HepG2 (cell line): Measurements from ENCODE around the gene PRR20C. TPM values are rescaled to one million over a fixed set of nuclear protein-coding genes. Genes with fewer than 3 reads are reported as not detected.
"Not testable (repeated sequence)": the region's sequence is repeated elsewhere in the genome, so short reads cannot be mapped to it uniquely, and the experiment has no call there.

Experiments
- ATAC-seq: fragments of 200-7000 bp; cut with Tn5 transposase; 3 replicates; pipeline ENCODE4 v1.9.1; 2020; ENCODE audit warnings: mild to moderate bottlenecking, moderate library complexity
- BruUV-seq: library from RNA; stranded (reverse); fragments of 400-500 nt; replicated peaks from 2 replicates; lab custom pipeline; 2021; lab: Mats Ljungman, UMichigan
- CTCF ChIA-PET: fragments of 300-600 bp; formaldehyde crosslinking; extraction: SDS; loops from one replicate; lab custom pipeline; 2021; ENCODE audit warnings: low total read pairs, inconsistent platforms, low intra/inter-chr PET ratio; lab: Yijun Ruan, JAX
- POLR2A ChIA-PET: fragments of 350-600 bp; sonication (Branson Sonifier 250); formaldehyde crosslinking; loops from one replicate; lab custom pipeline; 2020; ENCODE audit warnings: antibody characterized with exemption, inconsistent platforms; lab: Yijun Ruan, JAX
- DNase-seq: peaks from one replicate; pipeline ENCODE4 v3.0.0-alpha.2; 2015; ENCODE audit warnings: low spot score
- FAIRE-seq: peaks from 3 replicates; lab custom pipeline; 2011; peaks lifted over from hg19 to GRCh38; lab: Jason Lieb, UNC
- H2AFZ ChIP-seq: one replicate; pipeline ENCODE4 v1.6.1; 2011; ENCODE audit warnings: low read length, inconsistent platforms
- H3K27ac ChIP-seq: fragments of 300-600 bp; 3 replicates; pipeline ENCODE4 v1.8.0; 2011; ENCODE audit warnings: mixed run types, mild to moderate bottlenecking, mixed read lengths, low read length, inconsistent platforms; ENCODE audit not compliant: insufficient read depth; ENCODE audit errors: extremely low read length
- H3K27me3 ChIP-seq, 2 experiments: fragments of 200-600 bp in 1 of 2; 2 replicates in 1 of 2; 3 replicates in 1 of 2; pipeline versions ENCODE4 v1.6.0 to v1.8.0; 2011; ENCODE audit warnings: low read length in 2 of 2, mild to moderate bottlenecking in 2 of 2, moderate library complexity in 2 of 2, inconsistent platforms in 1 of 2; ENCODE audit not compliant: insufficient read depth in 2 of 2, control insufficient read depth in 1 of 2
- H3K36me3 ChIP-seq, 2 experiments: fragments of 200-600 bp in 1 of 2; replicated peaks in 1 of 2; 2 replicates in 1 of 2; 3 replicates in 1 of 2; pipeline versions ENCODE4 v1.5.1 to v1.8.0; 2011; ENCODE audit warnings: low read length in 2 of 2, inconsistent platforms in 1 of 2; ENCODE audit not compliant: insufficient read depth in 2 of 2, control insufficient read depth in 1 of 2
- H3K4me1 ChIP-seq: 2 replicates; pipeline ENCODE4 v1.5.1; 2012; ENCODE audit warnings: low read length, inconsistent platforms; ENCODE audit not compliant: insufficient read depth
- H3K4me2 ChIP-seq: 2 replicates; pipeline ENCODE4 v1.6.0; 2011; ENCODE audit warnings: low read depth, low read length, inconsistent platforms
- H3K4me3 ChIP-seq, 3 experiments: fragments of 200-600 bp in 1 of 3; sonication (generic), shearing (Covaris generic) in 1 of 3; replicated peaks in 1 of 3; 2 replicates each; pipeline ENCODE4 v1.5.1; 2011 to 2016; ENCODE audit warnings: low read length in 3 of 3, inconsistent platforms in 2 of 3, low read depth in 2 of 3, mild to moderate bottlenecking in 2 of 3, control low read depth in 1 of 3, mixed read lengths in 1 of 3; ENCODE audit not compliant: insufficient read depth in 1 of 3
- H3K79me2 ChIP-seq: one replicate; pipeline ENCODE4 v1.6.1; 2011; ENCODE audit warnings: low read length, inconsistent platforms; ENCODE audit not compliant: insufficient read depth
- H3K9ac ChIP-seq: 2 replicates; pipeline ENCODE4 v1.6.0; 2011; ENCODE audit warnings: mild to moderate bottlenecking, low read depth, low read length, inconsistent platforms; ENCODE audit not compliant: insufficient read depth
- H3K9me3 ChIP-seq: 2 replicates; pipeline ENCODE4 v1.5.1; 2012; ENCODE audit warnings: mild to moderate bottlenecking, low read length
- H4K20me1 ChIP-seq: 2 replicates; pipeline ENCODE4 v1.6.0; 2011; ENCODE audit warnings: inconsistent platforms, mild to moderate bottlenecking, low read length, moderate library complexity; ENCODE audit not compliant: insufficient read depth
- GPN1 ChIP-seq: sonication (generic); formaldehyde crosslinking; IDR thresholded peaks from 2 replicates; pipeline ENCODE4 v1.5.1; 2020; ENCODE audit warnings: missing genetic modification reagents, borderline replicate concordance
- PCBP1 ChIP-seq: fragments of 200-400 bp; formaldehyde crosslinking; IDR thresholded peaks from 2 replicates; pipeline ENCODE4 v1.6.1; 2017; ENCODE audit warnings: mild to moderate bottlenecking, low read depth, low read length, borderline replicate concordance
- RFX5 ChIP-seq: IDR thresholded peaks from 2 replicates; pipeline ENCODE4 v1.6.1; 2011; ENCODE audit warnings: low read depth, low read length, improper control_type of control experiment
- RXRA ChIP-seq: sonication (generic); formaldehyde crosslinking; IDR thresholded peaks from 2 replicates; pipeline ENCODE4 v1.5.1; 2020; ENCODE audit warnings: missing genetic modification reagents
- SATB2 ChIP-seq: sonication (generic); formaldehyde crosslinking; IDR thresholded peaks from 2 replicates; pipeline ENCODE4 v1.5.0; 2020; ENCODE audit warnings: missing genetic modification reagents
- TBL1XR1 ChIP-seq: fragments of 150-350 bp; IDR thresholded peaks from 2 replicates; pipeline ENCODE4 v1.6.1; 2014; ENCODE audit warnings: borderline replicate concordance, low read length; ENCODE audit not compliant: partially characterized antibody
- YEATS2 ChIP-seq: sonication (generic); formaldehyde crosslinking; IDR thresholded peaks from 2 replicates; pipeline ENCODE4 v1.4.0; 2020; ENCODE audit warnings: missing genetic modification reagents, borderline replicate concordance
- ZBTB7A ChIP-seq: sonication (generic); formaldehyde crosslinking; IDR thresholded peaks from 2 replicates; pipeline ENCODE4 v1.8.0; 2022; ENCODE audit warnings: mild to moderate bottlenecking, missing genetic modification reagents
- WGBS: methylation state at CpG from one replicate; pipeline ENCODE4 v1.1.6; 2017; ENCODE audit warnings: low lambda C conversion rate; 5-methylcytosine and 5-hydroxymethylcytosine counted together
- in situ Hi-C: cut with HindIII; loops from 2 replicates; pipeline ENCODE4 v1.10.0; 2017; ENCODE audit warnings: low pct_unique_long_range_greater_than_20kb; ENCODE audit not compliant: extremely low pct_ligation_motif_present
- intact Hi-C: fragments of 100-400 bp; cut with micrococcal nuclease; formaldehyde crosslinking; loops from one replicate; pipeline ENCODE4 v1.10.0; 2022; ENCODE audit not compliant: unreplicated experiment
- polyA plus RNA-seq, 8 experiments: library from polyadenylated mRNA; depleted of rRNA in 3 of 8; stranded (reverse) in 7 of 8; unstranded in 1 of 8; fragments of >200 nt; fragmentation: Illumina TruSeq in 4 of 8; extraction: Trizol in 4 of 8; gene quantifications; 2 replicates each; pipeline versions ENCODE4 v1.2.1 to v1.2.3, GENCODE V29; 2011 to 2016; ENCODE audit warnings: low read depth in 4 of 8, missing spikeins in 1 of 8, mixed read lengths in 1 of 8; ENCODE audit not compliant: insufficient read depth in 1 of 8
- total RNA-seq, 5 experiments: library from RNA; depleted of rRNA; stranded (reverse); fragments of >200 nt; fragmentation: Illumina TruSeq; extraction: Trizol; gene quantifications; 2 replicates each; pipeline ENCODE4 v1.2.3, GENCODE V29; 2016; ENCODE audit warnings: low read depth in 1 of 5
- TF ChIP-seq, protein P1 (sequence below): sonication (generic); formaldehyde crosslinking; IDR thresholded peaks from 2 replicates; pipeline ENCODE4 v1.4.0; 2020; ENCODE audit warnings: mild to moderate bottlenecking, missing genetic modification reagents

Gene PRR20C
- total and polyA plus RNA-seq, 2 of the 13 experiments (the other 11 are each of a cell fraction or from before 2014, with no cell fraction given) = not detected

DNA sequence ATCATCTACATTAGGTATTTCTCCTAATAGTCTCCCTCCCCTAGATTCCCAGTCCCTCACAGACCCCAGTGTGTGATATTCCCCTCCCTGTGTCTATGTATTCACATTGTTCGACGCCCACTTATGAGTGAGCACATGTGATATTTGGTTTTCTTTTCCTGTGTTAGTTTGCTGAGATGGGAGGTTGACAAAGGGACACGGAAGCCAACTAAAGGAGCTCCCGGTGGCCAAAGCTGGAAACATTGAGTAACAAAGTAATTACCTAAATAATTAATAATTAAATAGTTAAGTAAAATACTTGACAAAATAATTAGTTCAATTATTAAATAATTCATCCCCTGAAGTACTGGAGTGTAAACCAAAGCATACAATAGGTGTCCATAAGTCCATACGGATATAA is 14.9 kb upstream of the PRR20C start:
- WGBS = 65% methylated on average over 5 of the region's 5 CpGs
- Histone ChIP-seq H3K4me2 (no peak overlapping the region), H3K27me3 (no peaks in the 10 kb centered on the region), H3K4me3 (no peak overlapping the region), H3K79me2 (no peaks in the 10 kb centered on the region), H3K36me3 (no peaks in the 10 kb centered on the region), H3K27ac (no peak overlapping the region), H3K9me3 (peaks cover 34% of the 10 kb centered on the region), H2AFZ (no peak overlapping the region), H3K9ac (no peak overlapping the region), H4K20me1 (no peaks in the 10 kb centered on the region), H3K4me1 (no peaks in the 10 kb centered on the region)
- ChIA-PET POLR2A (no interaction called here), CTCF (no interaction called here)
- DNase-seq (no peak), ATAC-seq (no peak), FAIRE-seq (no peak)
- TF ChIP-seq RXRA (CRISPR knock-in tag) (no peak), YEATS2 (CRISPR knock-in tag) (no peak), TBL1XR1 (no peak), GPN1 (no peak), ZBTB7A (CRISPR knock-in tag) (no peak), RFX5 (no peak), SATB2 (CRISPR knock-in tag) (no peak), PCBP1 (no peak)
- TF ChIP-seq, protein P1, sequence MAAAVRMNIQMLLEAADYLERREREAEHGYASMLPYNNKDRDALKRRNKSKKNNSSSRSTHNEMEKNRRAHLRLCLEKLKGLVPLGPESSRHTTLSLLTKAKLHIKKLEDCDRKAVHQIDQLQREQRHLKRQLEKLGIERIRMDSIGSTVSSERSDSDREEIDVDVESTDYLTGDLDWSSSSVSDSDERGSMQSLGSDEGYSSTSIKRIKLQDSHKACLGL = no peak
- in situ Hi-C loops = no loop called here
- intact Hi-C loops = no loop called here
- no TSS peak for BruUV-seq

- POLR2A ChIA-PET, H3K79me2 ChIP-seq, H2AFZ ChIP-seq, intact Hi-C loops, H3K27ac ChIP-seq, CTCF ChIA-PET, H3K36me3 ChIP-seq, H3K4me2 ChIP-seq, ATAC-seq, BruUV-seq, in situ Hi-C loops, H3K9ac ChIP-seq, FAIRE-seq, H3K27me3 ChIP-seq, H3K4me3 ChIP-seq, H3K4me1 ChIP-seq, DNase-seq, H4K20me1 ChIP-seq: not testable (repeated sequence)
- H3K9me3 ChIP-seq = peaks cover 30% of the 10 kb centered on the region
- WGBS = 95% methylated on average over 8 of the region's 18 CpGs
Observed at GRCh38 chr13:57139781-57140180, 14.1 kb upstream of the PRR20C start.

- H2AFZ ChIP-seq, H3K9ac ChIP-seq, CTCF ChIA-PET, H3K4me1 ChIP-seq, in situ Hi-C loops, H3K27ac ChIP-seq, DNase-seq, H4K20me1 ChIP-seq, POLR2A ChIA-PET, BruUV-seq, H3K4me3 ChIP-seq, FAIRE-seq, H3K4me2 ChIP-seq, H3K27me3 ChIP-seq, H3K36me3 ChIP-seq, intact Hi-C loops, ATAC-seq, H3K79me2 ChIP-seq: not testable (repeated sequence)
- H3K9me3 ChIP-seq = peaks cover 26% of the 10 kb centered on the region
- 89% methylated on average over 11 of the region's 34 CpGs for whole genome bisulfite sequencing
Observed at GRCh38 chr13:57140235-57140968, 13.5 kb upstream of the PRR20C start, which contains the start of gene PRR20A. PRR20A (plus strand) TSS chr13:57140918; CDS start chr13:57141305, 387 bp downstream.
